HUES6 (cell line): ENCODE data around the gene ZNF524.
"Not testable (repeated sequence)": the region's sequence is repeated elsewhere in the genome, so short reads cannot be mapped to it uniquely, and the experiment has no call there.

Experiments
- H3K27ac ChIP-seq: 2 replicates; pipeline ENCODE4 v1.7.0; 2013; ENCODE audit warnings: low read depth, mild to moderate bottlenecking, low read length, inconsistent platforms
- H3K27me3 ChIP-seq: 2 replicates; pipeline ENCODE4 v1.6.1; 2013; ENCODE audit warnings: low read length; ENCODE audit not compliant: control insufficient read depth, insufficient read depth
- H3K36me3 ChIP-seq: 2 replicates; pipeline ENCODE4 v1.6.1; 2013; ENCODE audit warnings: low read length; ENCODE audit not compliant: control insufficient read depth, insufficient read depth
- H3K4me1 ChIP-seq: 2 replicates; pipeline ENCODE4 v1.6.1; 2013; ENCODE audit warnings: low read length; ENCODE audit not compliant: control insufficient read depth, insufficient read depth
- H3K4me3 ChIP-seq: 2 replicates; pipeline ENCODE4 v1.5.1; 2013; ENCODE audit warnings: low read depth, low read length
- H3K9ac ChIP-seq: one replicate; pipeline ENCODE4 v1.6.1; 2013; ENCODE audit warnings: mild to moderate bottlenecking, low read length
- H3K9me3 ChIP-seq: 2 replicates; pipeline ENCODE4 v1.6.1; 2013; ENCODE audit warnings: low read depth, low read length; ENCODE audit not compliant: control insufficient read depth, insufficient read depth

The ZNF524 gene

GRCh38 chr19:55567708-55568328 lies 32.3 kb upstream of the ZNF524 start:
- H3K9ac ChIP-seq: no peak overlapping the region
- H3K4me3 ChIP-seq: no peak overlapping the region
- H3K27me3 ChIP-seq: no peaks in the 10 kb centered on the region
- H3K36me3 ChIP-seq: no peaks in the 10 kb centered on the region
- H3K27ac ChIP-seq: no peak overlapping the region
- H3K4me1 ChIP-seq: no peaks in the 10 kb centered on the region
- H3K9me3 ChIP-seq: no peaks in the 10 kb centered on the region

GRCh38 chr19:55569477-55569876 lies 30.6 kb upstream of the ZNF524 start:
- H3K27me3 ChIP-seq, H3K9me3 ChIP-seq, H3K27ac ChIP-seq, H3K4me1 ChIP-seq, H3K4me3 ChIP-seq, H3K36me3 ChIP-seq, H3K9ac ChIP-seq: not testable (repeated sequence)

- not testable (repeated sequence) for H3K4me3 ChIP-seq, H3K27me3 ChIP-seq, H3K4me1 ChIP-seq, H3K9me3 ChIP-seq, H3K27ac ChIP-seq, H3K9ac ChIP-seq
- H3K36me3 ChIP-seq: peaks cover 15% of the 10 kb centered on the region
These were observed 26.2 kb upstream of the ZNF524 start for GRCh38 chr19:55573929-55574328.

- Histone ChIP-seq H3K9ac (no peak overlapping the region), H3K27me3 (no peaks in the 10 kb centered on the region), H3K36me3 (peaks cover 16% of the 10 kb centered on the region), H3K4me3 (no peak overlapping the region), H3K27ac (no peak overlapping the region), H3K9me3 (no peaks in the 10 kb centered on the region), H3K4me1 (no peaks in the 10 kb centered on the region)
These were observed 23.3 kb upstream of the ZNF524 start for GRCh38 chr19:55576746-55577145.

GRCh38 chr19:55578031-55578760 lies 21.9 kb upstream of the ZNF524 start:
- H3K9me3 ChIP-seq: no peaks in the 10 kb centered on the region
- H3K4me1 ChIP-seq: no peaks in the 10 kb centered on the region
- H3K4me3 ChIP-seq: no peak overlapping the region
- H3K27me3 ChIP-seq: no peaks in the 10 kb centered on the region
- peaks cover 16% of the 10 kb centered on the region for H3K36me3 ChIP-seq
- H3K27ac ChIP-seq: no peak overlapping the region
- H3K9ac ChIP-seq: no peak overlapping the region

- no peak overlapping the region for H3K27ac ChIP-seq
- no peaks in the 10 kb centered on the region for H3K9me3 ChIP-seq
- H3K4me1 ChIP-seq: no peaks in the 10 kb centered on the region
- H3K4me3 ChIP-seq: peak overlapping the region; percentile 90
- H3K9ac ChIP-seq: no peak overlapping the region
- H3K27me3 ChIP-seq: no peaks in the 10 kb centered on the region
- H3K36me3 ChIP-seq: peaks cover 16% of the 10 kb centered on the region
These were observed 21.0 kb upstream of the ZNF524 start for GRCh38 chr19:55578761-55579747.

GRCh38 chr19:55579766-55580621 lies 20.1 kb upstream of the ZNF524 start:
- Histone ChIP-seq H3K9ac (peak overlapping the region; percentile 79), H3K9me3 (no peaks in the 10 kb centered on the region)

GRCh38 chr19:55580628-55581144 lies 19.4 kb upstream of the ZNF524 start, which contains the start of gene ZNF579:
TSS of gene ZNF579 (minus strand) at chr19:55580848. CDS start at chr19:55579639, 1,209 bp downstream.
- Histone ChIP-seq H3K9me3 (no peaks in the 10 kb centered on the region), H3K4me3 (peak within 1 kb of the TSS; percentile 90), H3K27me3 (no peaks in the 10 kb centered on the region), H3K4me1 (0 out of 2 replicates have a peak, but pooled peaks cover 2% of the 10 kb centered on the region), H3K27ac (peak within 1 kb of the TSS; percentile 88), H3K9ac (peak within 1 kb of the TSS; percentile 79), H3K36me3 (peaks cover 16% of the 10 kb centered on the region)

More at GRCh38 chr19:55579766-55580621, 20.1 kb upstream of the ZNF524 start:
- Histone ChIP-seq H3K27me3 (no peaks in the 10 kb centered on the region), H3K4me3 (peak overlapping the region; percentile 90), H3K27ac (peak overlapping the region; percentile 88), H3K4me1 (no peaks in the 10 kb centered on the region), H3K36me3 (peaks cover 16% of the 10 kb centered on the region)

GRCh38 chr19:55581145-55581822 lies 18.8 kb upstream of the ZNF524 start:
- Histone ChIP-seq H3K27me3 (no peaks in the 10 kb centered on the region), H3K4me1 (0 out of 2 replicates have a peak, but pooled peaks cover 2% of the 10 kb centered on the region), H3K9ac (no peak overlapping the region), H3K4me3 (peak overlapping the region; percentile 90), H3K36me3 (peaks cover 16% of the 10 kb centered on the region), H3K27ac (no peak overlapping the region), H3K9me3 (no peaks in the 10 kb centered on the region)
